Stimulated activated CD8-positive, alpha-beta memory T cell treated with anti-CD3 and anti-CD28 coated beads, Interleukin-15, amount 100 ng/mL, for 48 hours (primary cell): ENCODE results near the gene ARHGAP31.

Experiments
- DNase-seq, 2 donors: peaks; one replicate each; pipeline ENCODE4 v3.0.0-alpha.2; 2020; ENCODE audit warnings: low read depth in 2 of 2

Gene ARHGAP31

DNA sequence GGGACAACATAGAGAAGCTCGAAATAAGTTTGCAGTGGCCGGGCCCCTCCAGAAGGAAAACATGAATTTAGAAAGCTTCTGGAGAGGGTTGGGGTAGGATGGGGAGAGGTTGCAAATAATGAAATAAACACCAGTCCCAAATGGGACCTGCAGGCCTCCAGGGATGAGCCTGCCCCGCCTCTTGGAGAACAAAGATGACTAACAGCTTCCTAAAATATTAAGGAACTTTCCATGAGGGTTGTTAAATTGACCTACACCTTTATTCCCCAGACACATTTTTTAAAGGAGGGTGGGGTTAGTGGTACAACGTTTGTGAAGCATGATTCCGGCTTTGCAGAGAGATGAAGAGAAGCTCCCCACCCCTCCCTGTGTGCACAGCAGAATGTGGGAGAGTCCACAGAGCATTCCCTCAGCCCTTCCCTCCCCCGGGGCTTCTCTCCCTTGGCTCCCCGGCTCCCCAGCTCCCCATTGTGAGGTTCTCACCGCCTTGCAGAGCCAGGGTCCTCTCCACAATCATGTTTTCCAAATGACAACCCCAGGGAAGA, 84.1 kb downstream of the ARHGAP31 start:
- DNase-seq = no peak

DNA sequence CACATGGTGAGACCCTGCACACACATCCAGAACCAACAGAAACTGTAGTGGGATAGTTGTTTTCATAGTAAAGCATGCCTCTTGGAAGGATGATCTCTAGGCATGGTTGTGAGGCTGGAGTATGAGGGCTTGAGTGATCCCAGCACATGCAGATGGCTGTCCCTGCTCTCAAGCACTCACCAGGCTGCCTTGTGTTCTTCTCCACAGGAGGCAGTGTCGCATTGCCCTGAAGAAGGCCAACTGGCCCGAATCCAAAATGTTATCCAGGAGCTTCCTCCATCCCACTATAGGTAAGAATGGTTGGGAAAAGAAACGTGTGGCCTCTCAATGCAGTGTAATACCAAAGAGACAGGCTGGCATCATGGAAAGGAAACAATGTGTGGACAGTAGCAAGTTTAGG, 86.5 kb downstream of the ARHGAP31 start:
- DNase-seq = no peak

DNA sequence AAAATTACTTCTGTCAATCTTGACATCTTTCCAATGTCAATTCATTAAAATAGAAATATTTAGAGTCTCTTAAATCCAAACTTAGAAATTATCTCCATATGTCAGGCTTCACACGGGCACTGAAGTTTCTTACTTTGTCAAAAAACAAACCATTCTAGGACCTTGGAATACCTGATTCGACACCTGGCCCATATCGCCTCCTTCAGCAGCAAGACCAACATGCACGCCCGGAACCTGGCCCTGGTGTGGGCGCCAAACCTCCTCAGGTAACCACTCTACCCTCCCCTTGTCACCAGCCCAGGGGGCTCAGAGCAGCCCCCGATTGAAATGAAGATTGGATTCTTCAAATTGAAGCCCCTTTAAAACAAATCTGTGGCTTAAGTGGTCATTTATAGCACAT, 88.0 kb downstream of the ARHGAP31 start:
- no peak for DNase-seq

DNA sequence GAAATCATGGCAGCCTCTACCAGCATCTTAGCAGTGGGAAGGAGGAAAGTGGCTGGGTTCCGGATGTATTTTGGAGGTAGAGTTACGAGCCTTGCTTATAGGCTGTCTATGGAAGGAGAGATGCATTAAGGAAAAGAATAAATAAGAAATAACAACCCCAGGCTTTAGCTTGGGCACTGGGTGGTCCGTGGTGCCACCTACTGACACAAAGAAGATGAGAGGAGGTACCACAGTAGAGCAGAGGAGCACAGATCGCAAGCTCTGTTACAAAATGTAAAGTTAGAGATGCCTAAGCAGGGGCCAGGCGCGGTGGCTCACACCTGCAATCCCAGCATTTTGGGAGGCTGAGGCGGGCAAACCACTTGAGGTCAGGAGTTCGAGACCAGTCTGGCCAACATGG, 94.4 kb downstream of the ARHGAP31 start:
- no peak for DNase-seq

DNA sequence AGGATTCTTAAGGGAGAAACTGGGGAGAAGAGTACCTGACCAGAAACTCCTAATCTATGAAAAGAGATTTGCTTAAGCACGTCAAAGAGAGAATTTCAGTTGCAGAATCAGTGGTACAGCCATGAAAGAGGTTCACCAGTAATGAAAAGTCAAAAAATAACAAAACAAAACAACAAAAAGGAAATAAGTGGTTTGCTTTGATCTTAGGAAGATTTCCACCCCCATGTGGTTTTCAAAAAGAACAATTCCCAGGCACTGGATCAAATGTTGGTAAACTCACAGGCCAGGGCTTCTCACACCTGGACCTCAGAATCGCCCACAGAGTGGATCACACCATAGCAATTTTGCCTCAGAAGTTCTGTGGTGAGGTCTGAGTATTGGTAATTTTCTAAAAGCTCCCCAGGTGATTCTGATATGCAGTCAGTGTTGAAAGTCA, 101.8 kb downstream of the ARHGAP31 start:
- no peak for DNase-seq

DNA sequence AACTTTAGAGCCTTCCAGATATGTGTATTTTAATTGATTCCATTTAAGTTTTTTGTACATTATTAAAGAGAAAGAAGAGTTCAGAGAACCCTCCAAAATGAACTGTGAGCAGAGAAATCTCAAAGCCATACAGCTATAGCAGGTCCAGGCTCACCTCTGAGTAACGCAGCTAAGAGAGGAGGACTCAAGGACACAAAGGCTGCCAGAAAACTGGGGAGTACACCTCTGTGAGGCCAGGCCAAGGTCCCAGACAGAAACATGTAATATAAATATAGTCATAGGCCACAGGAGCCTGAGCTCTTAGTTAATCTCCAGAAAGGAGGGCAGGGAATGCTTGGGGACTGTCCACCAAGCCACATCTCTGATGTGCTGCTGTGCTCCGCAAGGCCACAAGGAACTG, 102.7 kb downstream of the ARHGAP31 start:
- DNase-seq = no peak

DNA sequence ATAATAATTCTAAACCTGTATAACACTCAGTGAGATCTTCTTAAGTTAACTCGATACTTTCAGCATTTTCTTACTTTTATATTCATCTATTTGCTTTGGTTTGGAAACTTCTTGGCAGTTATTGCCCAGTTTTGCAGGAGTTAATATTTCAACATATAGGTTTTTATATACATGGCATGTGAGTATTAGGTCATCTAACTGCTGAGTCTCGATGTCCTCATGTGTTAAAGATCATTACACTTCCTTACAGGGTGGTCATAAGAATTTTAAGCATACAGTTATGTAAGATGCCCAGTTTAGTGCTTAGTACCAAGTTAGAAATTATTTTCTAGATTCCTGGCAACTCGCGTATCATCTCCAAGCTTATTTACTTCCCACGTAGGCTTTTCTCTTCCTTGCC, 106.3 kb downstream of the ARHGAP31 start:
- DNase-seq = no peak

DNA sequence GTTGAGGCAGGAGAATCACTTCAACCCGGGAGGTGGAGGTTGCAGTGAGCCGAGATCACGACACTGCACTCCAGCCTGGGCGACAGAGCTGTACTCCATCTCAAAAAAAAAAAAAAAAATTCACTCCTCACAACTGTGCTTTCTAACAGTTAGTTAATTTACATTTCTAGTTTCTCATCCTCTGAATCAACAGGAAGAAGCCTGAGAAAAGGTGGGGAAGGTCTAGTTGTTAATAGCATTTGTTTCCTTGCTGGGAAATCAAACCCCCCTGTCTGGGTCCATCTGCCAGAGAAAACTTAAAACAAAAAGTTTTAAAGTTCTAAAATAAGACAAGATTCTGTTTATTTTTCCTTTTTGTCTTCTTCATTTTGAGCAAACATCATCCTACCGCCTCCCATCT, 106.9 kb downstream of the ARHGAP31 start:
- DNase-seq = no peak

DNA sequence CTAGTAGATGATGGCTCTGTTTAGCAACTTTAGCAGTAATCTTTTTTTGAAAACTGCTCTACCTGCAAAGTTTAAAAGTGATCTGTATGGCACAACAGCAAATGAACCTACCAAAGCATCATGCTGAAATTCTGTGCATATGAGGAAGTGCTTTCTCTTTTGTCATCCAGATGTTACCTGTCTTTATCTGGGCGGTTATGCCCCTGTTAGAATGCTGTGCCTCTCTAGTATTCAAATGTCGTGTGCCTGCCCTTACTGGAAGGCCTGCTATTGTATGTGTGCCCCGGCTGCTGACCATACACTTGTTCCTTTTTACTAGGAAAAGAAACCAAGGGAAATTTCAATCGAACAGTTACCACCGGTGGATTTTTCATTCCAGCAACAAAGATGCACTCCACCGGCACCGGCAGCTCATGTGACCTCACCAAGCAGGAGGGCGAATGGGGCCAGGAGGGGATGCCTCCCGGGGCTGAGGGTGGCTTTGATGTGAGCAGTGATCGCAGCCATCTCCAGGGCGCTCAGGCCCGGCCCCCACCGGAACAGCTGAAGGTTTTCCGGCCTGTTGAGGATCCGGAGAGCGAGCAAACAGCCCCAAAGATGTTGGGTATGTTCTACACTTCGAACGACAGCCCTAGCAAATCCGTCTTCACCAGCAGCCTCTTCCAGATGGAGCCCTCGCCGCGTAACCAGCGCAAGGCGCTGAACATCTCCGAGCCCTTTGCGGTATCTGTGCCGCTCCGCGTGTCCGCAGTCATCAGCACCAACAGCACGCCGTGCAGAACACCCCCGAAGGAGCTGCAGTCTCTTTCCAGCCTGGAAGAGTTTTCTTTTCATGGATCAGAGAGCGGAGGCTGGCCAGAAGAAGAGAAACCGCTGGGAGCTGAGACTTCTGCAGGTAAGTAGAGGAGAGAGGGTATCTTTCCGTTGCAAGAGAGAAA, 107.6 kb downstream of the ARHGAP31 start:
- DNase-seq = no peak

DNA sequence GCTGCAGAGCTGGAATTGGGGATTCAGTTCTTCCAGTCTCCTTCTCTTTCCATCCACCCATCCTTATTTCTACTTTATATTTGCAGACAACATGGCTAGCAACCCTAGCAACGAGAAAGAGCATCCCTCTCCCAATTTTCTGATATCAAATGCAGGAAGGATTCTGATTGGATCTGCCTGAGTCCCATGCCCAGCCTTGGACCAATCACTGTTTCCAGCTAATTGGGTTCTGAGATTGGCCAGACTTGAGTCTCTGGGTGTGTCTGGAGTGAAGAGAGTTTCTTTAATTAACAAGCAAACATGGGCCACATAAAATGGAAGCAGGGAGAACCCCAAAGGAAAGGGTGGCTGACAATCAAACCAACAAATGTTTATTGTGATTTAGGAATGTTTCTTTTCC, 108.6 kb downstream of the ARHGAP31 start:
- DNase-seq = no peak

DNA sequence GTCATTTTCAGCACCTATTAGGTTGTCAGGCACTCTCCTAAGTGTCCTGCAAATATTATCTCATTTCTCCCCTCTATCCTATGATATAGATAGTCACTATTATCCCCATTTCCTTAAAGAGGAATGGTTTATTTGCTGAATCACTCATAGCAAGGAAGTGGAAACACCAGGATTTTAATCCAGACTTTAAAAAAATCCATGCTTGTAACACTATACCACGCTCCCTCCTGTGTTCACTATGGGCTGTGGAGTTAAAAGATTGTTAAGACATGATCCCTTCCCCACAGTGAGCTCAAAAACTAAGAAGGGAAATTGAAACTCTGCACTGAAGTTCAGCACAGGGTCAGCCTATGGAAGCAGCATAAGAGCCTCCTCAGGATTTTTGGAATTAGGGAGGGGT, 109.0 kb downstream of the ARHGAP31 start:
- no peak for DNase-seq

DNA sequence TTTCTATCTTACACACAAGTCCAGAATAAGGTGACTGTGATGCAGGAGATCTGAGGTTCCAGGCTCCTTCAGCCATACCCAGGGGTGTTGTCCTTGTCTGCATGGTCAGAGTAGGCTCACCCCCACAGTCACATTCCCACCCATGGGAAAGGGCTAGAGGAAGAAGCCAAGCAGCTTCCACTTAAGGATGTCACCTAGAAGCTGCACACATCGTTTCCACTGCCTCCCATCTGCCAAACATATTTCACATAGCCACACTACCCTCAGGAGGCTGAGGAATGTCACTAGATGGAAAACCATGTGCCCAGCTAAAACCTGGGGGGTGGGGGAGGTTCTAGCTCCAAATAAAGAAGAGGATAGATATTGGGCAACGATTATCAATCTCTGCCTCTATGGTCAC, 111.1 kb downstream of the ARHGAP31 start:
- DNase-seq = no peak

DNA sequence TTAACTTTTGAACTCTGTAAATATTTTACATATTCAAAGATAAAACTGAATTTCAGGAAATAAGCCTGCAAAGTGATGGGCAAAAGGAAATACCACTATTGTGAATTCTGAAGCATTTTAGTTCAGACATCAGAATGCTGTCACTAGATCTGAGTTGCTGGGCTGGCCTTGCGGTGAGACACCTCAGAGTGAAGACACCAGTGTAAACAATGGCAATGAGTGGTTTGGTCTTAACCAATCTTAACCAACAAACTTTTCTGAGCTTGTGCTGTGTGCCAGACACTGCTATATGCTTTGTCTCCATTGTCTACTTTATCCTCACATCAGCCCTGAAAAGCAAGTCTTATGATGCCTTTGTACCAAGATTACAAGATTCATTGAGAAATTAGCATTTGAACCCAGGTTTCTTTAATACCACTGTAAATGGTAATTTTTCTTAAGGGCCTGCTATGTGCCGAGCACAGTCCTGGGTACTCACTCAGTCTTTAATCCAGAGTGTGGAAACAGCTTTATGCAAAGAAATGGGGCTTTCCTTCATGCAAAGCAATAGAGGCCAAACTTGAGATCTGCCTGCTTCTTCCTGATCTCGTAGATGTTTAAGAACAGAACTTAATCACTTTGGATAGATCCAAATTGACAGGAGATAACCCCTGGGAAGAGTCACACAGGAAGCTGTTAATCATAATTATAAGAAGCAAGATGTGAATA, 114.2 kb downstream of the ARHGAP31 start:
- no peak for DNase-seq

DNA sequence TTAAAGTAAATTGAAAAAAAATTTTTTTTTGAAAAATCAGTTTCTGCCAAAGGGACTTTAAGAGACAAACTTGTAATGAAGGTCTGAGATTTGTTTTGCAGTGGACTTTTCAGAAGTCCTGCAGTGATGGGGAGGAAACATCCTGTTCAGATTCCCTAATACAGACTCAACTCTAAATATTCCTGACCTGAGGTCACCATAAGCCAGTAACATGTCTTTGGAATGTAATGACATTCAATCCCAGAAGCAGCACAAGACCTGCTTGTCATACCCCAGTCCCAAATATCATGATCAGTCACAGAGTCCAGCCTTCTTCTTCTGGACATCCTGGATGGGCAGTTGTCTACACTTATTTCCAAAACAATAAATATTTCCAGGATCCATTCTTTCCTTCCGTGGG, 115.7 kb downstream of the ARHGAP31 start:
- no peak for DNase-seq

DNA sequence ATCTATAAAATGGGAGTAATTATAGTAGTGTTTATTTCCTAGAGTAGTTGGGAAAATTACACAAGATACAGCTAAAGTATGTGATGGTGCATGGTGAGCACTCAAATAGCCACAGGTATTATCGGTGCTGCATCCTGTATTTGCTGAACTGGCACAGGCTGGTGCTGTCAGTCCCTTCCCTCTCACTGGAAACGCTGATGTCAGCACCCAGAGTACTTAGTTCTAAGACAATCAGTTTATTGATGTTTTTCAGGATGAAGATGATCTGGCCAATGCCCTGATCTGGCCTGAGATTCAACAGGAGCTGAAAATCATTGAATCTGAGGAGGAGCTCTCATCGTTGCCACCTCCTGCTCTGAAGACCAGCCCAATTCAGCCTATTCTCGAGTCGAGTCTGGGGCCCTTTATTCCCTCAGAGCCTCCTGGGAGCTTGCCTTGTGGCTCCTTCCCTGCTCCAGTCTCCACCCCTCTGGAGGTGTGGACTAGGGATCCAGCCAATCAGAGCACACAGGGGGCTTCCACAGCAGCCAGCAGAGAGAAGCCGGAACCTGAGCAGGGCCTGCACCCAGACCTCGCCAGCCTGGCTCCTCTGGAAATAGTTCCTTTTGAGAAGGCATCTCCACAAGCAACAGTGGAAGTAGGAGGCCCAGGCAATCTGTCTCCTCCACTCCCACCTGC, 119.6 kb downstream of the ARHGAP31 start:
- no peak for DNase-seq

DNA sequence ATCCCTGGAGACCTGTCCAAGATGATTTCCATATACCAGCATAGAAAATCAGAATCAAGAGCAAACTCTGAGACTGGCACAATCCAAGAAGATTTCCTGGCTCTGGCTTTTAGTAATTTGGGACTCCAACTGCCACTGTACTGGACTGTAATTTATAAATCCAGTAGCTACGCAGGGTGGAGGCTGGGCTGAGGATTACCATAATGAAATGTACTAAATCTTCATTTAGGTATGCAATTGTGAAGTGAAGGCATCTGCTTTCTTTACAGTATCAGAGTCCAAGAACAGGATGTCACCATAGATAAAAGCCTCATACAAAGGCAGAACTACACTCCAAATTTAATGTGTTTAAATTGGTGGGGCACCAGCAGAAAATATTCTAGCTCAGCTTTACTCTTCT, 122.7 kb downstream of the ARHGAP31 start:
- DNase-seq = no peak

DNA sequence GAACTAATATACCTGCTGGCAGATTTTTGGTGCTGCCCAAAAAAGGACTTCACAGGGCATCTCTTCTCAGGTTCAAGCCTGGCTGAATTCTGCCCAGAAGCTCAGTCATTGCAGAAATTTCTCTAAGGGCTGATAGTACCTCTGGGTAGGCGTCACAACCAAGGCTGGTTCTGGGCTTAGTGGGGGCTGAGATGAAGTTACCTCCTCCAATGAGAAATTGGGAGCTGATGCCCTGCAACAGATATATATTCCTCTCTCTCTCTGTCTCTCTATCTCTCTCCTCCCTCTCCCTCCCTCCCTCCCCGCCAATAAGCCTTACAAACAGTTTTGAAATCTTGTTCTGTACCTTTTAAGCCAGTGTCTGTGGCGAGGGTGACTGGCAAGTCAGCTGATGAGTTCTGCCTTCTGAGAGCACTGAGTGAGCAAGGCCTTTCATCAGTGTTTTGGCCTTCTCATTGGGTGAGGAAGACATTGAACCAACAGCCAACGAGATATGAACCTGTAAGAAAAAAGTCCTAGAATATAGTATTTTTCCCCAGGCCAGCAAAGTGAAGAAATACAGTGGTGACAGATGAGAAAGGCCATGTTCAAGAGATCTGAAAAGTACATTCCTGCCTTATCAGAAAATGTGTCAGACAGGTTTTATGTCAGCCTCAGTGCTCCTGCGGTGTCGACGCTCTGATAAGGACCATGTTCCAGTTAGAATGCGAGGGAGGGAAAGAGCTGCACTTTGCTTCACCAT, 123.8 kb downstream of the ARHGAP31 start:
- no peak for DNase-seq

DNA sequence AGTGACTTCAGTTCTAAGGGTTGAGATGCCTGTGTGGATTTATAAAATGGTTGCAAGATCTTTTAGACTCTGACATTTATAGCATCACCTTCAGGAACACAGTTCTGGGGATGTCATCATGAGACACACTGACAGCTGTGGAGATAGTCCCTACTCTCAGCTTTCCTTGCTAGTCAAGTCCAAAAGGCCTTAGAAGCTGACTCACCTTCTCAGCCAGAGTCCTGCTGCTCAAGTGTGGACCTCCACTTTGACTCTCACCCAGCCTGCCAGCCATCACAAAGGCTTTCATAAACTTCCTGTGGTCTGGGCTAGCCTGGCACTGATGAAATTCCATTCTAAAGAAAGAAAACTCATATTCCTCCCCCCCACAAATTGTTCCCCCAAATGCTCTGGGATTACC, 124.5 kb downstream of the ARHGAP31 start:
- no peak for DNase-seq

DNA sequence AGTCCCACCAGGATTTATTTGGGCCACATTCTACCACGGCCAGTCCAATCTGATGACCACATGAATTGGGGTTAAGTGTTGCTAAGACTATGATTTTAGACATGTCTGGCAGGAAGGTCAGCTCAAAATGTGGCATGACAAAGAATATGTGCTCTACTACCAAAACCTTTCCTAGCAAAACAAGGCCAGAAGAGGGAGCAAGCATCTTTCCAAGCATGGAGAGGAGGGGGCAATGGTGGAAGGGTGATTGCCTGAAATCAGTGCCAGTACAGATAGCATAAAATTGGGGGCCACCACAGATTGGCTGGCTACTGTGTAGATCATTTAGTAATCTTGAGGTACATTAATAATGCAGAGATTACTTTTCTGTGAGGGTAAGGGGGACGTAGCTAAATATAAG, 126.0 kb downstream of the ARHGAP31 start:
- DNase-seq = no peak

DNA sequence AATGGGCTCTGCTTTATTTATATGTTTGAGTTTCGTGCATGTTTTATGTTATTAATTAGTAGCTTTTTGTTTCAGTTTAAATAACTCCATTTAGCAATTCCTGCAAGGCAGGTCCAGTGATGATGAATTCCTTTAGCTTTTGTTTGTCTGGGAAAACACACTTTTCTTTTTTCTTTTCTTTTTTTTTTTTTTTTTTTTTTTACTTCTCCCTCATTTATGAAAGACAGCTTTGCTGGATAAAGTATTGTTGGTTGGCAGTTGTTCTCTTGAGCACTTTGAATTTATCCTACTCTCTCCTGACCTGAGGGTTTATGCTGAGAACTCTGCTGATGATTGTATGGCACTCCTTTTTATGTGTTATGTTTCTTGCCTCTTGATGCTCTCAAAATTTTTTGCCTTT, 133.5 kb downstream of the ARHGAP31 start:
- no peak for DNase-seq

DNA sequence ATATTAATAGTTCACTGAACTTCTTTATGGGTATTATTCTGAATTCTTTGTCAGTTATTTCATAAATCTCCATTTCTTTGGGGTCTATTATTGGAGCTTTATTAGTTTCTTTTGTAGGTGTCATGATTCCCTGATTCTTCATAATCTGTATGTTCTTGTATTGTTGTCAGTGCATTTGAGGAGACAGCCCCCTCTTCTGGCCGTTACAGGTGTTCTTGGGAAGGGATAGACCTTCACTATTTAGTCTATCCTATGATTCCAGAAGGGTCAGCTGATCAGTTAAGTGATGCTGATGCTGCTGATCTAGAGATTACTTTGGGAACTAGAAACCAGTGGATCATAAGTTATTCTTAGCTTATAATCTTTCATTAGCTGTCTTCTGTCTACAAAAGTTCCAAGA, 134.4 kb downstream of the ARHGAP31 start:
- DNase-seq = no peak
